Hematopoietic multipotent progenitor cell treated with erythropoietin and hydrocortisone succinate and interleukin-3 and kit ligand, for 4 days (in vitro differentiated cells): ENCODE results near the gene GALNT17.

Experiments used
- DNase-seq: peaks from one replicate; pipeline ENCODE4 v3.0.0-alpha.2; 2015

Gene GALNT17

GRCh38 chr7:71345117-71345884 is 213.4 kb downstream of the GALNT17 start:
- no peak for DNase-seq

GRCh38 chr7:71348821-71349681 is 217.1 kb downstream of the GALNT17 start:
- no peak for DNase-seq

GRCh38 chr7:71349682-71350481 is 217.9 kb downstream of the GALNT17 start:
- no peak for DNase-seq

GRCh38 chr7:71350680-71351079 is 218.7 kb downstream of the GALNT17 start:
- no peak for DNase-seq

GRCh38 chr7:71354716-71355115 is 222.8 kb downstream of the GALNT17 start:
- no peak for DNase-seq

GRCh38 chr7:71361451-71362032 is 229.6 kb downstream of the GALNT17 start:
- DNase-seq: no peak

GRCh38 chr7:71362240-71362639 is 230.3 kb downstream of the GALNT17 start:
- DNase-seq: no peak

GRCh38 chr7:71363223-71363622 is 231.3 kb downstream of the GALNT17 start:
- no peak for DNase-seq

GRCh38 chr7:71363627-71364026 is 231.7 kb downstream of the GALNT17 start:
- no peak for DNase-seq

- DNase-seq: no peak
Observed at GRCh38 chr7:71364551-71364950, 232.6 kb downstream of the GALNT17 start.

- no peak for DNase-seq
Observed at GRCh38 chr7:71372991-71373390, 241.0 kb downstream of the GALNT17 start.

- no peak for DNase-seq
Observed at GRCh38 chr7:71377062-71377461, 245.1 kb downstream of the GALNT17 start.

GRCh38 chr7:71377469-71377868 is 245.5 kb downstream of the GALNT17 start:
- DNase-seq: no peak

GRCh38 chr7:71384094-71384493 is 252.2 kb downstream of the GALNT17 start:
- DNase-seq: no peak

GRCh38 chr7:71385330-71385729 is 253.4 kb downstream of the GALNT17 start:
- no peak for DNase-seq

- DNase-seq: no peak
Observed at GRCh38 chr7:71386152-71386785, 254.3 kb downstream of the GALNT17 start.

- no peak for DNase-seq
Observed at GRCh38 chr7:71388181-71388580, 256.2 kb downstream of the GALNT17 start.

GRCh38 chr7:71389976-71390375 is 258.0 kb downstream of the GALNT17 start:
- no peak for DNase-seq

GRCh38 chr7:71393661-71394060 is 261.7 kb downstream of the GALNT17 start:
- DNase-seq: no peak

- DNase-seq: no peak
Observed at GRCh38 chr7:71402684-71403083, 270.7 kb downstream of the GALNT17 start.

- no peak for DNase-seq
Observed at GRCh38 chr7:71403202-71403946, 271.4 kb downstream of the GALNT17 start.
